Ishikawa (cell line): ENCODE measurements around the gene ALDH3B2.

Experiments
- CEBPB ChIP-seq: IDR thresholded peaks from 2 replicates; pipeline ENCODE4 v1.6.1; 2012
- EP300 ChIP-seq: IDR thresholded peaks from 2 replicates; pipeline ENCODE4 v1.6.1; 2012; ENCODE audit warnings: borderline replicate concordance
- FOXM1 ChIP-seq: IDR thresholded peaks from 2 replicates; pipeline ENCODE4 v1.6.1; 2012; ENCODE audit warnings: low read depth, borderline replicate concordance
- NFIC ChIP-seq: IDR thresholded peaks from 2 replicates; pipeline ENCODE4 v1.6.1; 2012
- TAF1 ChIP-seq: IDR thresholded peaks from 2 replicates; pipeline ENCODE4 v1.6.1; 2012; ENCODE audit warnings: low read depth, mild to moderate bottlenecking
- TCF12 ChIP-seq: IDR thresholded peaks from 2 replicates; pipeline ENCODE4 v1.6.1; 2012; ENCODE audit warnings: low read depth
- TEAD4 ChIP-seq: IDR thresholded peaks from 2 replicates; pipeline ENCODE4 v1.6.1; 2012
- TF ChIP-seq, protein P1 (sequence below): IDR thresholded peaks from 2 replicates; pipeline ENCODE4 v1.6.1; 2012; ENCODE audit warnings: low read depth, mild to moderate bottlenecking
- TF ChIP-seq, protein P2 (sequence below): IDR thresholded peaks from 2 replicates; pipeline ENCODE4 v1.6.1; 2012
- TF ChIP-seq, protein P3 (sequence below): IDR thresholded peaks from 2 replicates; pipeline ENCODE4 v1.6.1; 2012

DNA sequence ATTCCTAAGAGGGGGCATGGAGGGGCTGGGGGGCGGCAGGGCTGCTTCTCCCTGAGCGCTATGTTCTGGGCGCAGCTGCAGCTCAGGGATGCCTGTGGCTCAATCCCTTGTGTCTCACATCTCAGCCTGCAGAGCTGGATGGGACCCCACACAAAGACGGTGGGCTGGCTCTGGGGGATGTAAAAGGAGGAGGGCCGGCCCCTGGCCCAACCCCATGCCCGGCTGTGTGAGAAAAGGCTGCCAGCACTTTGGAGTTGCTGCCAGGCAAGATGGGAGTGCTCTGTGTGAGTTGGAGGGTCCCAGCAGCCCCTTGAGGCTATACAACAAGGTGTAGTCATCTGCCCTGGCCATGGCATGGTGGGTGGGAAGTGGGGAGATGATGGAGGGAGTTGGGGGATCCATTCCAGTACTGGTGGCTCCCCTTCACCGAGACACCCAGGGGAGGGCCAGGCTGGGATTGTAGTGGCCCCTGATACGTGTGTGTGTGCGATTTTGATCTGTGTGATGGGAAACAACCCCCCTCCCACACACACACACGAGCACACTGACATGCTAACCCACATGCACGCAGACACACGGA lies 33.6 kb downstream of the ALDH3B2 start:
- TF ChIP-seq TAF1 (no peak), NFIC (no peak), CEBPB (no peak), EP300 (no peak), TEAD4 (no peak), FOXM1 (no peak), TCF12 (no peak)
- TF ChIP-seq, protein P1, sequence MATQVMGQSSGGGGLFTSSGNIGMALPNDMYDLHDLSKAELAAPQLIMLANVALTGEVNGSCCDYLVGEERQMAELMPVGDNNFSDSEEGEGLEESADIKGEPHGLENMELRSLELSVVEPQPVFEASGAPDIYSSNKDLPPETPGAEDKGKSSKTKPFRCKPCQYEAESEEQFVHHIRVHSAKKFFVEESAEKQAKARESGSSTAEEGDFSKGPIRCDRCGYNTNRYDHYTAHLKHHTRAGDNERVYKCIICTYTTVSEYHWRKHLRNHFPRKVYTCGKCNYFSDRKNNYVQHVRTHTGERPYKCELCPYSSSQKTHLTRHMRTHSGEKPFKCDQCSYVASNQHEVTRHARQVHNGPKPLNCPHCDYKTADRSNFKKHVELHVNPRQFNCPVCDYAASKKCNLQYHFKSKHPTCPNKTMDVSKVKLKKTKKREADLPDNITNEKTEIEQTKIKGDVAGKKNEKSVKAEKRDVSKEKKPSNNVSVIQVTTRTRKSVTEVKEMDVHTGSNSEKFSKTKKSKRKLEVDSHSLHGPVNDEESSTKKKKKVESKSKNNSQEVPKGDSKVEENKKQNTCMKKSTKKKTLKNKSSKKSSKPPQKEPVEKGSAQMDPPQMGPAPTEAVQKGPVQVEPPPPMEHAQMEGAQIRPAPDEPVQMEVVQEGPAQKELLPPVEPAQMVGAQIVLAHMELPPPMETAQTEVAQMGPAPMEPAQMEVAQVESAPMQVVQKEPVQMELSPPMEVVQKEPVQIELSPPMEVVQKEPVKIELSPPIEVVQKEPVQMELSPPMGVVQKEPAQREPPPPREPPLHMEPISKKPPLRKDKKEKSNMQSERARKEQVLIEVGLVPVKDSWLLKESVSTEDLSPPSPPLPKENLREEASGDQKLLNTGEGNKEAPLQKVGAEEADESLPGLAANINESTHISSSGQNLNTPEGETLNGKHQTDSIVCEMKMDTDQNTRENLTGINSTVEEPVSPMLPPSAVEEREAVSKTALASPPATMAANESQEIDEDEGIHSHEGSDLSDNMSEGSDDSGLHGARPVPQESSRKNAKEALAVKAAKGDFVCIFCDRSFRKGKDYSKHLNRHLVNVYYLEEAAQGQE = no peak
- TF ChIP-seq, protein P2, sequence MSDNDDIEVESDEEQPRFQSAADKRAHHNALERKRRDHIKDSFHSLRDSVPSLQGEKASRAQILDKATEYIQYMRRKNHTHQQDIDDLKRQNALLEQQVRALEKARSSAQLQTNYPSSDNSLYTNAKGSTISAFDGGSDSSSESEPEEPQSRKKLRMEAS = no peak
- TF ChIP-seq, protein P3, sequence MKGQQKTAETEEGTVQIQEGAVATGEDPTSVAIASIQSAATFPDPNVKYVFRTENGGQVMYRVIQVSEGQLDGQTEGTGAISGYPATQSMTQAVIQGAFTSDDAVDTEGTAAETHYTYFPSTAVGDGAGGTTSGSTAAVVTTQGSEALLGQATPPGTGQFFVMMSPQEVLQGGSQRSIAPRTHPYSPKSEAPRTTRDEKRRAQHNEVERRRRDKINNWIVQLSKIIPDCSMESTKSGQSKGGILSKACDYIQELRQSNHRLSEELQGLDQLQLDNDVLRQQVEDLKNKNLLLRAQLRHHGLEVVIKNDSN = no peak
